HepG2 (cell line): ENCODE measurements around the gene SPSB2. TPM values are rescaled to one million over a fixed set of nuclear protein-coding genes. Genes with fewer than 3 reads are reported as not detected.

Source experiments
- CREM ChIP-seq, 2 experiments: sonication (generic) in 1 of 2; formaldehyde crosslinking in 1 of 2; IDR thresholded peaks; 2 replicates each; pipeline versions ENCODE4 v1.4.0 to v1.6.1; 2016 to 2020; ENCODE audit warnings: antibody characterized with exemption in 1 of 2, mild to moderate bottlenecking in 1 of 2, missing genetic modification reagents in 1 of 2
- FOXA3 ChIP-seq: IDR thresholded peaks from 2 replicates; pipeline ENCODE4 v1.6.1; 2016; ENCODE audit warnings: missing genetic modification reagents, missing compliant biosample characterization
- GABPA ChIP-seq, 2 experiments: IDR thresholded peaks; 2 replicates each; pipeline ENCODE4 v1.6.1; 2011 to 2016; ENCODE audit warnings: low read depth in 2 of 2, low read length in 1 of 2, missing biosample characterization in 1 of 2, missing genetic modification characterization in 1 of 2
- HDAC2 ChIP-seq: sonication (generic); formaldehyde crosslinking; IDR thresholded peaks from 2 replicates; pipeline ENCODE4 v1.4.0; 2020; ENCODE audit warnings: missing genetic modification reagents
- HOXA3 ChIP-seq: sonication (generic); formaldehyde crosslinking; IDR thresholded peaks from 2 replicates; pipeline ENCODE4 v1.5.0; 2020; ENCODE audit warnings: missing genetic modification reagents
- IRF2 ChIP-seq: IDR thresholded peaks from 2 replicates; pipeline ENCODE4 v1.6.1; 2018; ENCODE audit warnings: missing genetic modification reagents, missing compliant biosample characterization
- JUN ChIP-seq: sonication (generic); formaldehyde crosslinking; IDR thresholded peaks from 2 replicates; pipeline ENCODE4 v1.4.0; 2020; ENCODE audit warnings: mild to moderate bottlenecking, missing genetic modification reagents
- KMT2A ChIP-seq: sonication (generic); formaldehyde crosslinking; IDR thresholded peaks from 2 replicates; pipeline ENCODE4 v1.4.0; 2020; ENCODE audit warnings: missing genetic modification reagents
- RFX1 ChIP-seq: fragments of 450-650 bp; IDR thresholded peaks from 2 replicates; pipeline ENCODE4 v1.6.1; 2017
- SETDB1 ChIP-seq: sonication (generic); formaldehyde crosslinking; IDR thresholded peaks from 2 replicates; pipeline ENCODE4 v1.5.1; 2020; ENCODE audit warnings: missing genetic modification reagents, mild to moderate bottlenecking, borderline replicate concordance
- SMAD9 ChIP-seq: sonication (generic); formaldehyde crosslinking; IDR thresholded peaks from 2 replicates; pipeline ENCODE4 v1.5.1; 2020; ENCODE audit warnings: mild to moderate bottlenecking, missing genetic modification reagents
- TARDBP ChIP-seq: sonication (generic); formaldehyde crosslinking; IDR thresholded peaks from 2 replicates; pipeline ENCODE4 v1.8.0; 2022; ENCODE audit warnings: mild to moderate bottlenecking, missing genetic modification reagents
- TBX2 ChIP-seq: sonication (generic); formaldehyde crosslinking; IDR thresholded peaks from 2 replicates; pipeline ENCODE4 v1.5.0; 2020; ENCODE audit warnings: missing genetic modification reagents, mild to moderate bottlenecking, borderline replicate concordance
- ZBTB7B ChIP-seq: sonication (generic); formaldehyde crosslinking; IDR thresholded peaks from 2 replicates; pipeline ENCODE4 v1.4.0; 2020; ENCODE audit warnings: missing genetic modification reagents
- ZKSCAN5 ChIP-seq: sonication (generic); formaldehyde crosslinking; IDR thresholded peaks from 2 replicates; pipeline ENCODE4 v1.5.1; 2020; ENCODE audit warnings: mild to moderate bottlenecking, missing genetic modification reagents
- ZNF260 ChIP-seq: sonication (generic); formaldehyde crosslinking; IDR thresholded peaks from 2 replicates; pipeline ENCODE4 v1.4.0; 2020; ENCODE audit warnings: missing genetic modification reagents, low read depth, mild to moderate bottlenecking, borderline replicate concordance
- ZNF431 ChIP-seq: sonication (generic); formaldehyde crosslinking; IDR thresholded peaks from 2 replicates; pipeline ENCODE4 v1.9.0; 2022; ENCODE audit warnings: missing genetic modification reagents, low read depth, mild to moderate bottlenecking, borderline replicate concordance
- ZNF501 ChIP-seq: sonication (generic); formaldehyde crosslinking; IDR thresholded peaks from 2 replicates; pipeline ENCODE4 v1.5.1; 2020; ENCODE audit warnings: mild to moderate bottlenecking, moderate library complexity, missing genetic modification reagents
- ZNF607 ChIP-seq: sonication (generic); formaldehyde crosslinking; IDR thresholded peaks from 2 replicates; pipeline ENCODE4 v1.5.1; 2020; ENCODE audit warnings: missing genetic modification reagents, mild to moderate bottlenecking, borderline replicate concordance
- ZNF788 ChIP-seq: sonication (generic); formaldehyde crosslinking; IDR thresholded peaks from 2 replicates; pipeline ENCODE4 v1.5.0; 2020; ENCODE audit warnings: mild to moderate bottlenecking, missing genetic modification reagents, borderline replicate concordance
- polyA plus RNA-seq, 8 experiments: library from polyadenylated mRNA; depleted of rRNA in 3 of 8; stranded (reverse) in 7 of 8; unstranded in 1 of 8; fragments of >200 nt; fragmentation: Illumina TruSeq in 4 of 8; extraction: Trizol in 4 of 8; gene quantifications; 2 replicates each; pipeline versions ENCODE4 v1.2.1 to v1.2.3, GENCODE V29; 2011 to 2016; ENCODE audit warnings: low read depth in 4 of 8, missing spikeins in 1 of 8, mixed read lengths in 1 of 8; ENCODE audit not compliant: insufficient read depth in 1 of 8
- total RNA-seq, 5 experiments: library from RNA; depleted of rRNA; stranded (reverse); fragments of >200 nt; fragmentation: Illumina TruSeq; extraction: Trizol; gene quantifications; 2 replicates each; pipeline ENCODE4 v1.2.3, GENCODE V29; 2016; ENCODE audit warnings: low read depth in 1 of 5
- TF ChIP-seq, protein P1 (sequence below): IDR thresholded peaks from 2 replicates; pipeline ENCODE4 v1.6.1; 2016; ENCODE audit warnings: mild to moderate bottlenecking
- TF ChIP-seq, protein P2 (sequence below): IDR thresholded peaks from 2 replicates; pipeline ENCODE4 v1.6.1; 2016; ENCODE audit warnings: mild to moderate bottlenecking, missing biosample characterization, missing genetic modification reagents
- TF ChIP-seq, protein P3 (sequence below): sonication (generic); formaldehyde crosslinking; IDR thresholded peaks from 2 replicates; pipeline ENCODE4 v1.4.0; 2020; ENCODE audit warnings: mild to moderate bottlenecking, missing genetic modification reagents, borderline replicate concordance
- TF ChIP-seq, protein P4 (sequence below): sonication (generic); formaldehyde crosslinking; IDR thresholded peaks from 2 replicates; pipeline ENCODE4 v1.4.0; 2020; ENCODE audit warnings: missing genetic modification reagents

The SPSB2 gene
- total and polyA plus RNA-seq, 2 of the 13 experiments (the other 11 are each of a cell fraction or from before 2014, with no cell fraction given), result 2.0 to 6.2 TPM

DNA sequence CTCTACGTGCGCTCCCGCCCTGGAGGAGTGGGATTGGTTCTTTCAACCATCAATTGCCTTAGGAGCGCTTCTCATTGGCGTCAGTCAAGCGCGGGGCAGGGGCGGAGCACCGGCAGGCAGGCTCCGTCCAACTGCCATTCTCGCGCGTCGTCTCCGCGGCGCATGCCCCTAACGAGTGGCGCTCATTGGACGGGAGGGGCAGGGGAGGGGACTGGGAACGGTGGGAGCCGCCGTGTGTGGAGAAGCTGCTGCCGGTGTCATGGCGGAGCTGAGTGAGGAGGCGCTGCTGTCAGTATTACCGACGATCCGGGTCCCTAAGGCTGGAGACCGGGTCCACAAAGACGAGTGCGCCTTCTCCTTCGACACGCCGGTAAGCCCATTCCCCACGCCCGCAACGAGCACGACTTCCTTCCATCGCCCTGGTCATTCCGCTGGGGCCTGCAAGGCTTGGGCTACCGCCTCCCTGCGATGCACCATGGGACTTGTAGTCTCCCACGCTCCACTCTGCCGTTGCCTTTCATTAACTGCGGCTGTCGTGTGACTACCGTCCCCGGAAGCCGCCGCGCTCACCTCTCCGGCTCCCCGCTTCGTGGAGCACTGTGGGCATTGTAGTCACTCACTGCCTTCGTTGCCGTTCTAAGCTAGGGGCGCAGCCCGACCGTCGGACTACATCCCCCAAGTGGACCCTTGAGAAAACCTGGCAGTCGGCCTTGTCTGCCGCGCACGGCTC lies 21.0 kb downstream of the SPSB2 start, which contains the start of gene USP5 (continued):
- TF ChIP-seq SMAD9 (CRISPR knock-in tag) (no peak), TARDBP (peak; percentile 77), JUN (CRISPR knock-in tag) (no peak), FOXA3 (CRISPR knock-in tag) (0 out of 2 replicates have a peak, but pooled peaks have one; percentile 12), KMT2A (CRISPR knock-in tag) (0 out of 2 replicates have a peak, but pooled peaks have one; percentile 16), ZNF501 (peak; percentile 86), ZNF260 (no peak), HOXA3 (CRISPR knock-in tag) (peak; percentile 65), ZNF607 (CRISPR knock-in tag) (peak; percentile 65; the same call in 1 of the 2 replicates), ZNF431 (CRISPR knock-in tag) (no peak), RFX1 (no peak), GABPA (IDR thresholded peaks at IDR 0.05; ENCODE audit: low read depth, low read length) (peak; percentile 78), GABPA (CRISPR knock-in tag; IDR thresholded peaks at IDR 0.05; ENCODE audit: low read depth) (peak; percentile 94), TBX2 (CRISPR knock-in tag) (peak; percentile 74), CREM (IDR thresholded peaks at IDR 0.05) (peak; percentile 100), CREM (CRISPR knock-in tag; IDR thresholded peaks at IDR 0.05) (no peak), IRF2 (CRISPR knock-in tag) (peak; percentile 96), HDAC2 (CRISPR knock-in tag) (no peak; the same call in 1 of the 2 replicates), ZBTB7B (CRISPR knock-in tag) (no peak; the same call in 1 of the 2 replicates), ZNF788 (peak; percentile 70; the same call in 1 of the 2 replicates), SETDB1 (CRISPR knock-in tag) (no peak), ZKSCAN5 (CRISPR knock-in tag) (no peak)
- TF ChIP-seq, protein P1, sequence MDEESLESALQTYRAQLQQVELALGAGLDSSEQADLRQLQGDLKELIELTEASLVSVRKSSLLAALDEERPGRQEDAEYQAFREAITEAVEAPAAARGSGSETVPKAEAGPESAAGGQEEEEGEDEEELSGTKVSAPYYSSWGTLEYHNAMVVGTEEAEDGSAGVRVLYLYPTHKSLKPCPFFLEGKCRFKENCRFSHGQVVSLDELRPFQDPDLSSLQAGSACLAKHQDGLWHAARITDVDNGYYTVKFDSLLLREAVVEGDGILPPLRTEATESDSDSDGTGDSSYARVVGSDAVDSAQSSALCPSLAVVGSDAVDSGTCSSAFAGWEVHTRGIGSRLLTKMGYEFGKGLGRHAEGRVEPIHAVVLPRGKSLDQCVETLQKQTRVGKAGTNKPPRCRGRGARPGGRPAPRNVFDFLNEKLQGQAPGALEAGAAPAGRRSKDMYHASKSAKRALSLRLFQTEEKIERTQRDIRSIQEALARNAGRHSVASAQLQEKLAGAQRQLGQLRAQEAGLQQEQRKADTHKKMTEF (CRISPR knock-in tag), result peak; percentile 76
- TF ChIP-seq, protein P2, sequence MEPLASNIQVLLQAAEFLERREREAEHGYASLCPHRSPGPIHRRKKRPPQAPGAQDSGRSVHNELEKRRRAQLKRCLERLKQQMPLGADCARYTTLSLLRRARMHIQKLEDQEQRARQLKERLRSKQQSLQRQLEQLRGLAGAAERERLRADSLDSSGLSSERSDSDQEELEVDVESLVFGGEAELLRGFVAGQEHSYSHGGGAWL (CRISPR knock-in tag), result no peak; the same call in none of the 2 replicates
- TF ChIP-seq, protein P3, sequence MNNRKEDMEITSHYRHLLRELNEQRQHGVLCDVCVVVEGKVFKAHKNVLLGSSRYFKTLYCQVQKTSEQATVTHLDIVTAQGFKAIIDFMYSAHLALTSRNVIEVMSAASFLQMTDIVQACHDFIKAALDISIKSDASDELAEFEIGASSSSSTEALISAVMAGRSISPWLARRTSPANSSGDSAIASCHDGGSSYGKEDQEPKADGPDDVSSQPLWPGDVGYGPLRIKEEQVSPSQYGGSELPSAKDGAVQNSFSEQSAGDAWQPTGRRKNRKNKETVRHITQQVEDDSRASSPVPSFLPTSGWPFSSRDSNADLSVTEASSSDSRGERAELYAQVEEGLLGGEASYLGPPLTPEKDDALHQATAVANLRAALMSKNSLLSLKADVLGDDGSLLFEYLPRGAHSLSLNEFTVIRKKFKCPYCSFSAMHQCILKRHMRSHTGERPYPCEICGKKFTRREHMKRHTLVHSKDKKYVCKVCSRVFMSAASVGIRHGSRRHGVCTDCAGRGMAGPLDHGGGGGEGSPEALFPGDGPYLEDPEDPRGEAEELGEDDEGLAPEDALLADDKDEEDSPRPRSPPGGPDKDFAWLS (CRISPR knock-in tag), result no peak; the same call in 1 of the 2 replicates
- TF ChIP-seq, protein P4, sequence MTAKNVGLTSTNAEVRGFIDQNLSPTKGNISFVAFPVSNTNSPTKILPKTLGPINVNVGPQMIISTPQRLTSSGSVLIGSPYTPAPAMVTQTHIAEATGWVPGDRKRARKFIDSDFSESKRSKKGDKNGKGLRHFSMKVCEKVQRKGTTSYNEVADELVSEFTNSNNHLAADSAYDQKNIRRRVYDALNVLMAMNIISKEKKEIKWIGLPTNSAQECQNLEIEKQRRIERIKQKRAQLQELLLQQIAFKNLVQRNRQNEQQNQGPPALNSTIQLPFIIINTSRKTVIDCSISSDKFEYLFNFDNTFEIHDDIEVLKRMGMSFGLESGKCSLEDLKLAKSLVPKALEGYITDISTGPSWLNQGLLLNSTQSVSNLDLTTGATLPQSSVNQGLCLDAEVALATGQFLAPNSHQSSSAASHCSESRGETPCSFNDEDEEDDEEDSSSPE (CRISPR knock-in tag), result no peak
